Brain microvascular endothelial cell (primary cell): ENCODE measurements around the gene JCHAIN.
"Not testable (repeated sequence)": the region's sequence is repeated elsewhere in the genome, so short reads cannot be mapped to it uniquely, and the experiment has no call there.

Source experiments
- DNase-seq: peaks from one replicate; pipeline ENCODE4 v3.0.0-alpha.2; 2020
- H3K27ac ChIP-seq: fragments of 250-450 bp; sonication (Bioruptor Pico); 2 replicates; pipeline ENCODE4 v1.5.1; 2020; ENCODE audit warnings: mild to moderate bottlenecking, moderate library complexity
- H3K27me3 ChIP-seq: fragments of 250-450 bp; sonication (Bioruptor Pico); replicated peaks from 2 replicates; pipeline ENCODE4 v1.5.1; 2020; ENCODE audit warnings: mild to moderate bottlenecking
- H3K36me3 ChIP-seq: fragments of 250-450 bp; sonication (Bioruptor Pico); replicated peaks from 2 replicates; pipeline ENCODE4 v1.5.1; 2020; ENCODE audit warnings: mild to moderate bottlenecking
- H3K4me3 ChIP-seq: 2 replicates; pipeline ENCODE4 v1.5.1; 2011; ENCODE audit warnings: low read depth, mild to moderate bottlenecking, control low read depth, low read length, moderate library complexity
- in situ Hi-C: cut with HindIII; loops from 2 replicates; pipeline ENCODE4 v1.10.0; 2017; ENCODE audit warnings: low sequenced_read_pairs, low pct_ligation_motif_present
- TF ChIP-seq, protein P1 (sequence below): IDR thresholded peaks from 2 replicates; pipeline ENCODE4 v1.5.1; 2011; ENCODE audit warnings: low read depth, mild to moderate bottlenecking, moderate library complexity, low read length, control low read depth, inconsistent platforms; ENCODE audit errors: missing control alignments

Gene JCHAIN

GRCh38 chr4:70705183-70706043 is 39.1 kb upstream of the JCHAIN start:
- in situ Hi-C loops = no loop called here
- DNase-seq = peak; percentile 40

DNA sequence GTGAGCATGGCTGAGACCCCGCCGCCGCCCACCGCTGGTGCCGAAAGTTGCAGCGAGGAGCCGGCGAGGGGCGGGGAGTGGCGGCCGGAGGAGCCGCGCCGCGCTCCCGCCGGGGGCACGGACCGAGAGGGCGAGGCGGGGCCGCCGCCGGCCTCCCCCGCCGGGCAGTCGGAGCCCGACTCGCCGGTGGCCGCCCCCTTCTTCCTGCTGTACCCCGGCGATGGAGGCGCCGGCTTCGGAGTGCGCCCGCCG is 38.5 kb upstream of the JCHAIN start:
- in situ Hi-C loops = no loop called here
- TF ChIP-seq, protein P1, sequence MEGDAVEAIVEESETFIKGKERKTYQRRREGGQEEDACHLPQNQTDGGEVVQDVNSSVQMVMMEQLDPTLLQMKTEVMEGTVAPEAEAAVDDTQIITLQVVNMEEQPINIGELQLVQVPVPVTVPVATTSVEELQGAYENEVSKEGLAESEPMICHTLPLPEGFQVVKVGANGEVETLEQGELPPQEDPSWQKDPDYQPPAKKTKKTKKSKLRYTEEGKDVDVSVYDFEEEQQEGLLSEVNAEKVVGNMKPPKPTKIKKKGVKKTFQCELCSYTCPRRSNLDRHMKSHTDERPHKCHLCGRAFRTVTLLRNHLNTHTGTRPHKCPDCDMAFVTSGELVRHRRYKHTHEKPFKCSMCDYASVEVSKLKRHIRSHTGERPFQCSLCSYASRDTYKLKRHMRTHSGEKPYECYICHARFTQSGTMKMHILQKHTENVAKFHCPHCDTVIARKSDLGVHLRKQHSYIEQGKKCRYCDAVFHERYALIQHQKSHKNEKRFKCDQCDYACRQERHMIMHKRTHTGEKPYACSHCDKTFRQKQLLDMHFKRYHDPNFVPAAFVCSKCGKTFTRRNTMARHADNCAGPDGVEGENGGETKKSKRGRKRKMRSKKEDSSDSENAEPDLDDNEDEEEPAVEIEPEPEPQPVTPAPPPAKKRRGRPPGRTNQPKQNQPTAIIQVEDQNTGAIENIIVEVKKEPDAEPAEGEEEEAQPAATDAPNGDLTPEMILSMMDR = no peak
- Histone ChIP-seq H3K27me3 (no peaks in the 10 kb centered on the region), H3K27ac (peak overlapping the region; percentile 75), H3K36me3 (no peaks in the 10 kb centered on the region), H3K4me3 (peak overlapping the region; percentile 72)
- no peak for DNase-seq

More at GRCh38 chr4:70705183-70706043, 39.1 kb upstream of the JCHAIN start:
- Histone ChIP-seq H3K27me3 (no peaks in the 10 kb centered on the region), H3K4me3 (peak overlapping the region; percentile 72), H3K27ac (peak overlapping the region; percentile 75), H3K36me3 (no peaks in the 10 kb centered on the region)
- TF ChIP-seq, protein P1 = no peak

DNA sequence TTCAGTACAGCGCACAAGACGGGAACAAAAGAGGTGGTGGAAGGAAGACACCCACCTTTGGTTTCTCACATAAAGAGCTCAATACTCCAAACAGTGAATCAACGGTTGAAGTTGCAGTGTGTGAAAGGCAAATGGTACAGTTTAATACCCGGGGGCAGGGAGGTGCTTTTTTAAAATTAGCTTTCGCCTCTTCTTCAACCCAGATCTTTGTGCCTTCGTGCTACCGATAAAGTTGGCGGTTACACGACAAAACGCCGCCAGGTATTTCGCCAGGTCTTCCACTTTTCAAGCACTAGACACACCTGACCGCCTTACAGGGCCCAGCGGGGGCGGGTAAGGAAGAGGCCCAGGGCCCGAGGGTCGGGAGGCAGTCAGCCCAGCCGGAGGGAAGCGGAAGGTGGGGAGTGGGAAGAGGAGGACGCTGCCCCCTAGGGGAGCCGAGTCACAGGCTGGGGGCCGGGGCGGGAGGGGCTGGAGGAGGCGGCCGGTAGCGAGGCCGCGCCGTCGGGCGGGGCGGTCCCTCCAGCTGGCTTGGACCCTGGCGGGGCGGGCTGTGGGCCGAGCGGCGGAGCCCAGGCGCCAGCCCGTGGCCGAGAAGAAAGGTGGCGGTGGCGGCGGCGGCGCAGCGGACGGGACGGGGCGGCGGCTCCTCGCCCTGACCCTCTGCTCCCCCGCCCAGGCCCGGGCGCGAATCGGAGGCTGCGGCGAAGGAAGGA is 38.1 kb upstream of the JCHAIN start:
- peak overlapping the region; percentile 75 for H3K27ac ChIP-seq
- peak; percentile 33 for DNase-seq

DNA sequence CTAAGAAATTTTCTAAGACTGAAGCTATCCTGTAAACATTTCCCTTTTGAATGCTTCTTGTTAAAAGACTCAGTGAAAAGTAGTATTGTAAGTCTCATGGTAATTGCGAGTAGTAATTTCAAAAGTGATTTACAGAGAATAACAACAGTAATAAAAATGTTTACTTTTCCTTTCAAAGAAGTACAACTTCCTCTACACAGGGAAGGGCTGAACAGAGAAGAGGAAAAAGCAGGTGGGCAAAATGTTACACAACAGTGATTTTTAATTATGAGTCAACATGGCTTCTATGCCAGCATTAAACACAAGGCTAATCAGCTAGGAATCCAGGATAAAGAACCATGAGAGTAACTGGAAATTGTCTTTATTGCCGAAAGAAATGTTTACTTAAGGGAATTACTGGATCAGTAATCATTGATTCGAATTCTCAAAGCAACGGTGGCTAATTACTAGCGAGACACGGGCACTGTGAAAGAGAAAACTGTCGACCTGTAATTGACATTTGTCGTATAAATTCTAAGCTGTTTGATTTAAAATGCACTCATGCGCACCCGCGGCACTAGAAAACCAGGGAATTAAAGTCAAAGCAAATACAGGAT is 37.4 kb upstream of the JCHAIN start:
- TF ChIP-seq, protein P1 = no peak
- in situ Hi-C loops = no loop called here
- Histone ChIP-seq H3K27me3 (no peaks in the 10 kb centered on the region), H3K36me3 (no peaks in the 10 kb centered on the region), H3K4me3 (peak overlapping the region; percentile 72), H3K27ac (peak overlapping the region; percentile 75)
- DNase-seq = no peak

More for the DNA sequence above, 38.1 kb upstream of the JCHAIN start:
- TF ChIP-seq, protein P1 = peak; percentile 53
- H3K27me3 ChIP-seq = no peaks in the 10 kb centered on the region
- H3K36me3 ChIP-seq = no peaks in the 10 kb centered on the region
- in situ Hi-C loops = no loop called here
- H3K4me3 ChIP-seq = peak overlapping the region; percentile 72

- H3K27ac ChIP-seq, H3K36me3 ChIP-seq, H3K4me3 ChIP-seq, DNase-seq, in situ Hi-C loops, H3K27me3 ChIP-seq: not testable (repeated sequence)
These were observed 36.3 kb upstream of the JCHAIN start for GRCh38 chr4:70702592-70702991.

- no peak overlapping the region for H3K4me3 ChIP-seq
- no peaks in the 10 kb centered on the region for H3K36me3 ChIP-seq
- no peak for DNase-seq
- H3K27me3 ChIP-seq = no peaks in the 10 kb centered on the region
- TF ChIP-seq, protein P1 = no peak
- in situ Hi-C loops = no loop called here
- H3K27ac ChIP-seq = no peak overlapping the region
These were observed 35.0 kb upstream of the JCHAIN start for GRCh38 chr4:70701271-70701670.
